Panc1 (cell line): ENCODE data around the gene NDRG2. TPM values are rescaled to one million over a fixed set of nuclear protein-coding genes. Genes with fewer than 3 reads are reported as not detected.

Source experiments
- ATAC-seq: fragments of 200-7000 bp; cut with Tn5 transposase; 2 replicates; pipeline ENCODE4 v1.9.1; 2020; ENCODE audit warnings: mild to moderate bottlenecking, moderate library complexity
- BruUV-seq: library from RNA; stranded (reverse); fragments of 400-500 nt; replicated peaks from 2 replicates; lab custom pipeline; 2021; lab: Mats Ljungman, UMichigan
- CTCF ChIA-PET: fragments of 300-600 bp; sonication (Branson Sonifier 250); formaldehyde crosslinking; loops from one replicate; lab custom pipeline; 2022; ENCODE audit warnings: antibody characterized with exemption; lab: Charles Lee
- POLR2A ChIA-PET: fragments of 300-600 bp; sonication (Branson Sonifier 250); formaldehyde crosslinking; loops from one replicate; lab custom pipeline; 2022; ENCODE audit warnings: antibody characterized with exemption; lab: Charles Lee
- DNase-seq: peaks from one replicate; pipeline ENCODE4 v3.0.0-alpha.2; 2010; ENCODE audit warnings: low read depth, low spot score
- H3K27ac ChIP-seq: 2 replicates; pipeline ENCODE4 v1.5.1; 2011; ENCODE audit warnings: mild to moderate bottlenecking, low read length, inconsistent platforms
- H3K27me3 ChIP-seq: fragments of 200-500 bp; sonication (Bioruptor generic); 2 replicates; pipeline ENCODE4 v1.6.0; 2014; ENCODE audit warnings: low read length, inconsistent platforms; ENCODE audit not compliant: control insufficient read depth, insufficient read depth
- H3K36me3 ChIP-seq: fragments of 200-500 bp; sonication (Bioruptor generic); 2 replicates; pipeline ENCODE4 v1.5.1; 2014; ENCODE audit warnings: inconsistent platforms, mild to moderate bottlenecking, low read length, moderate library complexity; ENCODE audit not compliant: control insufficient read depth, insufficient read depth
- H3K4me1 ChIP-seq: 2 replicates; pipeline ENCODE4 v1.5.1; 2011; ENCODE audit warnings: inconsistent platforms, mild to moderate bottlenecking, low read length, moderate library complexity; ENCODE audit not compliant: control insufficient read depth, insufficient read depth
- H3K4me3 ChIP-seq, 2 experiments: 2 replicates each; pipeline ENCODE4 v1.5.1; 2011 to 2012; ENCODE audit warnings: low read depth in 2 of 2, low read length in 2 of 2, mild to moderate bottlenecking in 2 of 2, inconsistent platforms in 1 of 2, moderate library complexity in 1 of 2
- H3K9me3 ChIP-seq: fragments of 200-500 bp; sonication (Bioruptor generic); 2 replicates; pipeline ENCODE4 v1.5.1; 2014; ENCODE audit warnings: low read depth, mild to moderate bottlenecking, inconsistent platforms, low read length, moderate library complexity; ENCODE audit not compliant: control insufficient read depth, insufficient read depth
- CTCF ChIP-seq: fragments of 450-650 bp; IDR thresholded peaks from 2 replicates; pipeline ENCODE4 v1.5.1; 2017; ENCODE audit warnings: mild to moderate bottlenecking
- POLR2AphosphoS5 ChIP-seq: IDR thresholded peaks from 2 replicates; pipeline ENCODE4 v1.6.1; 2012; ENCODE audit warnings: mild to moderate bottlenecking, low read depth, low read length, moderate library complexity
- REST ChIP-seq, 2 experiments: IDR thresholded peaks; 2 replicates each; pipeline ENCODE4 v1.6.1; 2011 to 2012; ENCODE audit warnings: low read depth in 2 of 2, control low read depth in 1 of 2, low read length in 1 of 2, mild to moderate bottlenecking in 1 of 2, moderate library complexity in 1 of 2; ENCODE audit not compliant: insufficient read depth in 1 of 2
- SIN3A ChIP-seq: IDR thresholded peaks from 2 replicates; pipeline ENCODE4 v1.6.1; 2012; ENCODE audit warnings: low read depth, mild to moderate bottlenecking, low read length, moderate library complexity, borderline replicate concordance; ENCODE audit not compliant: insufficient read depth
- TCF7L2 ChIP-seq: IDR thresholded peaks from 2 replicates; pipeline ENCODE4 v1.6.1; 2011; ENCODE audit warnings: mild to moderate bottlenecking, low read depth, low read length, inconsistent platforms
- in situ Hi-C: cut with HindIII; loops from 2 replicates; pipeline ENCODE4 v1.10.0; 2016; ENCODE audit warnings: low sequenced_read_pairs, low pct_unique_long_range_greater_than_20kb
- intact Hi-C: fragments of 100-400 bp; cut with micrococcal nuclease; formaldehyde crosslinking; loops from one replicate; pipeline ENCODE4 v1.10.0; 2022; ENCODE audit not compliant: unreplicated experiment
- total RNA-seq: library from RNA; stranded (reverse); gene quantifications from one replicate; pipeline ENCODE4 v1.2.1, GENCODE V29; 2021; ENCODE audit not compliant: unreplicated experiment

NDRG2 gene
- total RNA-seq, 1 experiment from 2014 or later: 1.6 TPM

GRCh38 chr14:21053184-21054122 is 28.6 kb upstream of the NDRG2 start:
- DNase-seq (no peak), ATAC-seq (no peak)
- Histone ChIP-seq H3K4me3 (no peak overlapping the region), H3K9me3 (no peaks in the 10 kb centered on the region), H3K27ac (no peak overlapping the region), H3K27me3 (no peaks in the 10 kb centered on the region), H3K36me3 (no peaks in the 10 kb centered on the region), H3K4me1 (no peaks in the 10 kb centered on the region)
- intact Hi-C loops: no loop called here
- CTCF ChIA-PET: interaction anchor here (0.6 kb wide), 1 partner anchor 32 kb away, joined by 4 read pairs; no protein-coding TSS in a partner anchor
- POLR2A ChIA-PET: no interaction called here
- BruUV-seq: no TSS peak
- TF ChIP-seq POLR2AphosphoS5 (no peak), SIN3A (no peak)
- in situ Hi-C loops: no loop called here

GRCh38 chr14:21050597-21050996 is 25.7 kb upstream of the NDRG2 start:
- Histone ChIP-seq H3K27me3 (peaks cover under 1% of the 10 kb centered on the region; the same call in 1 of the 2 replicates), H3K27ac (no peak overlapping the region), H3K36me3 (no peaks in the 10 kb centered on the region), H3K4me3 (no peak overlapping the region), H3K4me1 (no peaks in the 10 kb centered on the region), H3K9me3 (no peaks in the 10 kb centered on the region)
- POLR2A ChIA-PET: no interaction called here
- no TSS peak for BruUV-seq
- ATAC-seq (no peak), DNase-seq (no peak)
- in situ Hi-C loops (no loop called here), intact Hi-C loops (no loop called here)
- TF ChIP-seq REST (IDR thresholded peaks at IDR 0.05; ENCODE audit: insufficient read depth in 1 of 2, low read depth in 2 of 2, low read length in 1 of 2): no peak
- no peak for TF ChIP-seq TCF7L2
- TF ChIP-seq CTCF: no peak
- TF ChIP-seq SIN3A: no peak
- no peak for TF ChIP-seq POLR2AphosphoS5
- CTCF ChIA-PET: no interaction called here
